ENCODE results near the gene FBXL7.

Gene FBXL7

GRCh38 chr5:15787681-15788080, 287.7 kb downstream of the FBXL7 start:
- DNase-seq = no peak

- no peak for DNase-seq
Measured at GRCh38 chr5:15789642-15790041, 289.7 kb downstream of the FBXL7 start.

- no peak for DNase-seq
Measured at GRCh38 chr5:15790446-15791018, 290.6 kb downstream of the FBXL7 start.

- no peak for DNase-seq
Measured at GRCh38 chr5:15791274-15791673, 291.3 kb downstream of the FBXL7 start.

GRCh38 chr5:15791859-15792258, 291.9 kb downstream of the FBXL7 start:
- DNase-seq = no peak

GRCh38 chr5:15794052-15794985, 294.3 kb downstream of the FBXL7 start:
- DNase-seq = no peak

GRCh38 chr5:15796096-15796495, 296.1 kb downstream of the FBXL7 start:
- no peak for DNase-seq

- DNase-seq = no peak
Measured at GRCh38 chr5:15796557-15796956, 296.6 kb downstream of the FBXL7 start.

GRCh38 chr5:15797116-15797515, 297.1 kb downstream of the FBXL7 start:
- DNase-seq = no peak

- DNase-seq = no peak
Measured at GRCh38 chr5:15798006-15798405, 298.0 kb downstream of the FBXL7 start.

GRCh38 chr5:15799014-15799413, 299.0 kb downstream of the FBXL7 start:
- no peak for DNase-seq

- DNase-seq = no peak
Measured at GRCh38 chr5:15799612-15800011, 299.6 kb downstream of the FBXL7 start.

- no peak for DNase-seq
Measured at GRCh38 chr5:15803280-15803679, 303.3 kb downstream of the FBXL7 start.

- DNase-seq = no peak
Measured at GRCh38 chr5:15806613-15807012, 306.6 kb downstream of the FBXL7 start.

GRCh38 chr5:15807248-15807647, 307.3 kb downstream of the FBXL7 start:
- DNase-seq = no peak

GRCh38 chr5:15807871-15808270, 307.9 kb downstream of the FBXL7 start:
- no peak for DNase-seq

- DNase-seq = no peak
Measured at GRCh38 chr5:15808577-15808976, 308.6 kb downstream of the FBXL7 start.

- DNase-seq = no peak
Measured at GRCh38 chr5:15819617-15820016, 319.6 kb downstream of the FBXL7 start.

- DNase-seq = no peak
Measured at GRCh38 chr5:15821506-15821905, 321.5 kb downstream of the FBXL7 start.

GRCh38 chr5:15823398-15823797, 323.4 kb downstream of the FBXL7 start:
- DNase-seq = no peak

GRCh38 chr5:15827741-15828140, 327.8 kb downstream of the FBXL7 start:
- no peak for DNase-seq

- DNase-seq = no peak
Measured at GRCh38 chr5:15831408-15831807, 331.4 kb downstream of the FBXL7 start.

GRCh38 chr5:15833365-15833764, 333.4 kb downstream of the FBXL7 start:
- DNase-seq = no peak

- no peak for DNase-seq
Measured at GRCh38 chr5:15834596-15835245, 334.7 kb downstream of the FBXL7 start.

Data from 8988T (cell line).